ENCODE data around the gene VSTM2L.
A peak's percentile ranks its signal among the peaks of the same experiment; 100 is the strongest.
"Not testable (repeated sequence)": the region's sequence is repeated elsewhere in the genome, so short reads cannot be mapped to it uniquely, and the experiment has no call there.

The VSTM2L gene

DNA sequence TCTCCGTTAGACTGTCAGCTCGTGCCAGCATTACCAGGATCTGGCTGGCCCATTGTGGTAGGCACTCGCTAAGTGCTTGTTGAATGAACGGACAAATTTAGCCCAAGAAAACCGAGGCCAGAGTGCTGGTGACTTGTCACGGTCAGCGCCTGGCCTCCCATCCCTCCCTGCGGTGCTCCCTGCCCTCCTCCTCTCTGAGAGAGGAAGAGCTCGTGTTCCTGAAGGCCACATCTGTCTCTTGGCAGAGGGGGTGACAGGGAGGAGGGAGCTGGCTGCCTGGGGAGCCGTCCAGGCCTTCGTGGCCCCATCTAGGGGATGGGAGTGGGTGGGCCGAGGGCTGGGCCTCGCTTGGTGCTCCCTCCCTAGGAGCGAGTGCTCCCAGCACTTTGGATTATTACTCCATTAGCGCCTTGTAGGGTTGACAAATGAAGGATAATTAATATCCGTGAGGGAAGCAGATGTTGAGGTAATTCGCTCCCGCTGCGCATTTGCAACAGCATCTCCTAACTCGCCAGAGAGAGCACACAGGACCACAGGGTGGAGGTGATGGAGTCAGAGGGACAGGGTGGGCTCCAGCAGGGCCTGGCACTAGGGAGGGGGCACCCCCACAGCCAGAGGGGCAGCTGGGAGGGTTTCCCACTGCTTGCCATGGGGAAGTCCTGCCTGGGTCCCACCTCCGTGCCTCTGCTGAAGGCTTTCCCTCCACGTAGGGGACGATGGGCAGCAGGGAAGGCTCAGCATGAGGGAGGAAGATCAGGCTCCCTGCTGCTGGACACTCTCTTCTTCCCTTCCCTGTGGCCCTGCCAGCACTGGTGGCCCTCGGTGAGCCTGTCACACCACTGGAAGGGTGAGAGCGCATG, 37.0 kb downstream of the VSTM2L start:
- no peak for DNase-seq

DNA sequence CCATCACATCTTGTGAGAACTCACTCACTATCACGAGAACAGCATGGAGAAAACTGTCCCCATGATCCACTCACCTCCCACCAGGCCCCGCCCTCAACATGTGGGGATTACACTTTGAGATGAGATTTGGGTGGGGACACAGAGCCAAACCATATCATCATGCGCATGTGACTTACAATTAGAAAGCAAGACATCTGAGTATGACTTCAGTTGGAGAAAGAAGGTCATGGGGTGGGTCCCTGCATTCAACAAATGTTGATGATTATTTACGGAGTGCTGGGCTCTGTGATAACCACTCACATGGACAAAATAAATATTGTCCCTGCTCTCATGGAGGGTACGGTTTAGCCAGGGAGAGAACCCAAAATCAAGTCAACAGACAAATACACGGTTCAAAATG, 37.9 kb downstream of the VSTM2L start:
- no peak for DNase-seq

GRCh38 chr20:37941332-37941731, 38.4 kb downstream of the VSTM2L start:
- no peak for DNase-seq

DNA sequence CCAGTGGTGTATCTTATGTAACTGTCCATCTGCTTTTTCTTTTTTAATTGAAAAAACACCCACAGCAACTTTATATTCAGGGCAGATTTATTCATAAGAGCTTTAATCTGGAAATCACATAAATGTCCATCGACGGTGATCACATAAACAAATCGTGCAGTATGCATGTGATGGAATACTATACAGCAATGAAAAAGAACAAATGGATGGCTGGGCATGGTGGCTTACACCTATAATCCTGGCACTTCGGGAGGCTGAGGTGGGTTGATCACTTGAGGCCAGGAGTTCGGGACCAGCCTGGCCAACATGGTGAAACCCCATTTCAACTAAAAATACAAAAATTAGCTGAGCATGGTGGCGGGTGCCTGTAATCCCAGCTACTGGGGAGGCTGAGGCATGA, 39.1 kb downstream of the VSTM2L start:
- DNase-seq = no peak

GRCh38 chr20:37943033-37943432, 40.1 kb downstream of the VSTM2L start:
- DNase-seq = no peak

GRCh38 chr20:37943501-37944455, 40.9 kb downstream of the VSTM2L start:
- DNase-seq = no peak

GRCh38 chr20:37944456-37944981, 41.6 kb downstream of the VSTM2L start:
- DNase-seq = no peak

DNA sequence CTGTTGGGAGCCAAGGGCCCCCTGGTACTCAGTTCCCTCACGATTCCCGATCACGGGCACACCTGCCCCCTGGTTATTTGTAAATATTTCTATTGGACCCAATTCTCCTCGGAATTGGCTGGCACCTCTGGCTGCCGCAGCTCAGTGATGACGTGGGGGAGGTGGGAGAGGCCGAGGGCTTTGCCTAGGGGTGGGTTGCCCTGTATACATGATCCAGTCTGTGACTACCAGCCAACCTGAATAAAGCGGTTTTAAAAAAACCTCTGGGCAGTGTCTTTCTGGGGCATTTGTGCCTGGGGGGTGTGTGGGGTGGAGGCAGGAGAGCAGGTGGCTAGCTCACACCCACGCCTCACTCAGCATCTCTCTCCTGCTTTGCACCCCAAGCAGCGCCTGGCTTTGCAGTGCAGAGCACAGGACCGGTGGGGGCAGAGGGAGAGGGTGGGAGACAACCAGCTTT, 42.2 kb downstream of the VSTM2L start:
- DNase-seq = no peak

- DNase-seq = no peak
Observed at GRCh38 chr20:37946946-37947345, 44.0 kb downstream of the VSTM2L start.

GRCh38 chr20:37947943-37948342, 45.0 kb downstream of the VSTM2L start:
- no peak for DNase-seq

- DNase-seq = no peak
Observed at GRCh38 chr20:37948956-37949355, 46.0 kb downstream of the VSTM2L start.

GRCh38 chr20:37954190-37954589, 51.3 kb downstream of the VSTM2L start:
- no peak for DNase-seq

DNA sequence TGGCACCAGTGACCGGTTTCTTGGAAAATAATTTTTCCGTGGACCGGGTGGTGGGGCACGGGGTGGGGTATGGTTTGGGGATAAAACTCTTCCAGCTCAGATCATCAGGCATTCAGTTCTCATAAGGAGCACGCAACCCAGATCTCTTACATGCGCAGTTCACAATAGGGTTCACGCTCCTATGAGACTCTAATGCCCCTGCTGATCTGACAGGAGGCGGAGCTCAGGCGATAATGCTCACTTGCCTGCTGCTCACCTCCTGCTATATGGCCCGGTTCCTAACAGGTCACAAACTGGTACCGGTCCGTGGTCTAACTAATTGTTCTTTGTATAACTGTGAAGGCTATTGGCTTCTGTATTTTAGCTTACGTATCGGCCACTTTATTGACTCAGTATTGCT, 51.7 kb downstream of the VSTM2L start:
- no peak for DNase-seq

GRCh38 chr20:37955511-37955910, 52.6 kb downstream of the VSTM2L start:
- DNase-seq = no peak

DNA sequence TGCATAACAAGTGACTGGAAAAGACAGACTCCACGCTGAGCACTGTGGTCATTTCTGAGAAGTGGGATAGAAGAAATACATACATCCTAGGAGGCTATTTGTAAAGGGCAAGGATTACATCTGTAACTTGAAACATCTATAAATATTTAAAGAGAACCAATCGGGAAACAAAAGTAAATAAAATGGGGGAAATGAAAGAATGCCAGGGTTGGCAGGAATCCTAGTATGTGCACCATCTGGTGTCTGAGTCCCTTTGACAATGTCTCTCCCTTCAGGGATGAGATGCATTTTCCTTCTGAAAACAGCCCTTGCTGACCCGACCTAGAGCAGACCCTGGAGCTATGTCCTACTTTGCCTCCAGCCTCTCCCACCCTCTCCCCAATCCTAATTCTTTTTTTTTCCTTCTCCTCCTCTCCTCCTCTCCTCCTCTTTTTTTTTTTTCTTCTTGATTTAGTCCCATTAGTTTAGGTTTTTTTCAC, 53.2 kb downstream of the VSTM2L start:
- peak; percentile 28 for DNase-seq

DNA sequence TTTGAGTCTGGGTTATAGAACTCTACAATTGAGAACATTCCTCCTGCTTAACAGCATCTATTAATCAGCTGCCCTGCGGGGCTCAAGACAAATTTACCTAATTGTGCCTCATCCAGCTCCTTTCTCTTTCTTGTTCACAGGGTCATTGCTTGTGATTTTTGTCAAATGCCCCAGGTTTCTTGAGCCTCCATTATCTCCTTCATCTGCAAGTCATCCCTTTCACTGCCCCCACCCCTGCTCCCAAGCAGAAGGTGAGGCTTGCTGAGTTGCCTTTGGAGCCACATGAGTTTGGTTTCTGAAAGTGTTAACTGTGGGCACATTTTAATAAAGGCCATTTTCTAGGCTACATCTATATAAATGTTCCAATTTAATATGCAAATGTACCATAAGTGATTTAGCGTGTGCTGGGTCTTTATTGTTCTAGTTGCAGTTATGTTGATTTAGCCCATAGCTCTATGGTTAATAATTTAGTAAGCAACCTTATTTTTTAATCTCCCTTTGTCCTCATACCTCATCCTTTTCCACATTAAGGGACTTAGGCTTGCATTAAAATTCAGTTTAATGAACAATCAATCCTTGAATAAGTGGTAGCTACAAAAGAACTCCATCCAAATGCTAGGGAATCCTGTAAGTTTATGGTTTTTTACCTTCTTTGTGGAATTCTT, 56.1 kb downstream of the VSTM2L start:
- DNase-seq = no peak

DNA sequence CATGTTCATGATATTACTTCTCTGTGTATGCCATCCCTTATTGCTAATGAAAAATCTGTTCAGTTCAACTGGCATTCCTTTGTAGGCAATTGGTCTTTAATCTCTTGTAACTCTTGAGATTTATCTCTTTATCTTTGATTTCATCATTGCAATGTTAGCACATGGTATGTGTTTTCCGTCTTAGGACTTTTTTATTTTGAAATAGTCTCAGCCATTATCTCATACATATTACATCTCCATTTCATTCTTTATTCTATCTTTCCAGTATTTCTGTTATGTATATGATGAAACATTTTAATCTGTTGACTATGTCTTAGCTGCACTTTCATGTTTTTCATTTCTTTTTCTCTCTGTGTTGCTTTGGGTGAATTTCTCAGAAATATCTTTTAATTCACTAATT, 58.1 kb downstream of the VSTM2L start:
- DNase-seq = no peak

- not testable (repeated sequence) for DNase-seq
Observed at GRCh38 chr20:37963483-37963882, 60.6 kb downstream of the VSTM2L start.

- DNase-seq = peak; percentile 19
Observed at GRCh38 chr20:37968841-37969401, 66.0 kb downstream of the VSTM2L start.

DNA sequence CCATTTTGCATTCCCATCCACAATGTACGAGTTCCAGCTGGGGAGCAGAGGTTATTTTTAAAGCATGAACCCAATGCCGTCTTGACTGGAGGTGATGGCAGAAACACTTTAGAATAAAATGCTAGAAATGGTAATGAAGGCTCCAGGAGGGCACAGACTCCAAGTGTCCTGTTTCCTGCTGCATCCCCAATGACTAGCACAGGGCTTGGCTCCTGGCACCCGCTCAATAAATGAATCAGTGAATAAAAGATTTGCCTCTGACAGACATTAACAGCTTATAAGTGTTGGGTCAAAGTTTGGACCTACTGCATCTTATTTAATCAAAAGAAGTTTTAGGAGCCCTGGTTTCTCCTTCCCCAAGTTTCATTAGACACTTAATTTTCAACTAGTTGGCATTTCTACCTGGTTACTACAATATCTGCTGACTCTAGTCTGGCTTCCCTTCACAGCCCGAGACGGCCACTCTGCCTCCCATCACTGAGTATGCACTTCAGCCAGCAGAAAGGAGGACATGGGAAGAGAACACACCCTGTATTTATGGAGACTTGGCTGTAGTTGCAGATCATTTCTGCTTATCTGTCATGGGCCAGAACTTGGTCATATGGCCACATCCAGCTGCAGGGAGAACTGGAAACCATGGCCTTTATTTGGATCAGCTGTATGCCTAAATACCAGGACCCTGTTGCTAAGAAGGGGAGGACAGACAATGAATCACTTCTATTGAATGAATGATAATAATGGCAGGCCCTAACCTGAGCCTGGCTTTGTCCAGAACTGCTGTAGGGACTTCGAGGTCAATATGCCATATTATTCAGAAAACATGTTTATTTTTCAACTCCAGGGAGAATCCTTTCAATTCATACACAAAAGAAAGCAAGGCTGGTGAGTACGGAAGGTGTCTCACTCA, 67.3 kb downstream of the VSTM2L start:
- no peak for DNase-seq

DNA sequence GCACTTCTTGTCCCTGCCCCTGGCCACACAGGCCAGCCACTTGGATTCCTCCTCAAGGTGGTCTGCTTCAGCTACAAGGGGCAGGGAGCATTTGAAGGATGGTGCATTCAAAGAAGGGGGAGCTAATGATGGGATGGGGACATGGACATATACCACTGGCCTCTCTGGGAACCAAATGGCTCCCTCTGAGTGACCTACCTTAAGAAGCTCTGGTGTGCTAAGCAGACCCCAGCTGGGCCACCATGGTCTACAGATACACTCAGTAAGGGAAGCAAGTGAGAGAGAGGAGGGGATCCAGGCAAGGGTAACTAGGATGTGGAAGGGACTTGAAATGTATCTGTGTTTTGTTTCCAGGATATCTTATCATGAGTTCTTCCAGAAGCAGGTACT, 67.9 kb downstream of the VSTM2L start:
- DNase-seq = no peak
